Upper lobe of left lung (tissue), 4 donors: Measurements from ENCODE around the gene MAP3K14.

ENCODE experiments used
- EP300 ChIP-seq, 4 donors: sonication (generic); formaldehyde crosslinking; IDR thresholded peaks; one replicate each; pipeline ENCODE4 v1.5.1; 2017; ENCODE audit warnings: antibody characterized with exemption in 4 of 4, control low read depth in 2 of 4
- POLR2A ChIP-seq, 4 donors: fragments of 450-650 bp; IDR thresholded peaks; one replicate each; pipeline ENCODE4 v1.5.1; 2016 to 2017; ENCODE audit warnings: antibody characterized with exemption in 4 of 4, mild to moderate bottlenecking in 2 of 4
- POLR2AphosphoS5 ChIP-seq, 2 donors: sonication (generic); formaldehyde crosslinking; IDR thresholded peaks; one replicate each; pipeline ENCODE4 v1.5.1; 2017; ENCODE audit warnings: antibody characterized with exemption in 2 of 2
- TF ChIP-seq, protein P1 (sequence below), 6 experiments: fragments of 450-650 bp in 4 of 6; fragments of 200-600 bp in 2 of 6; sonication (generic) in 2 of 6; IDR thresholded peaks; one replicate each; pipeline ENCODE4 v1.5.1; 2016 to 2019; ENCODE audit warnings: antibody characterized with exemption in 6 of 6

DNA sequence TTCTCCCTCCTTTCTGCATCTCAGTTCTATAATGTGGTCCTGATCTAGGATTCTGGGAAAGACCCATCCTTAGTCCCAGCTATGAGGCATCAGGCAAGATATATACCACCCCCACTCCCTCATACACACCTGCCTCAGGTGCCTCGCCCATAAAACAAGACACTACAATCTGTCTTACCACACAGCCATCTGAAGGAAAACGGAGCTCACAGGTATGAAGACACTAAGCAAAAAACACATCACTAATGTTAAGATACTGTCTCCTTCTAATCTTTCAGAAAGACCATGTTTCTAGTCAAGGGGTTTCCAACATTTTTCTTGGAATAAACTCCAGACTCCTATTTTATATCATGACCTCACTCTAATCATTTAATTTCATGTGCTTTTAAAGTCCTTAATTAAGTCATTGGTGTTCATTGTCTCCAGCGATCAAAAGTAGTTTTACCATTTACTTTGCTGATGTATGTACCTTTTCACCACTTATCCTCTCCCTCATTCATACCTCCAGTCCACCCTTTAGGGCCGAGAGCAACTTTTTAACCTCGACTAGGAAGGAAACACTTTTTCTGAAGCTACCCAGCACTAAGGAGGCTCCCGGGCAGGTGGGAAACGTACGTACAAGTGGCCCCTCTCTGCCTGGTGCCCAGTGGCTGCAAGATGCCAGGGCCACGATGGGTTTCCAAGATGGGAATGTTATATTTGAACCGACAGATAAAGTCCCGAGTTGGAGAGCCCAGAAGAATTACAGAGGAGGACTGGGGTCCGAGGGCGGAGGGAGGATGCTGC, 979 bp downstream of the MAP3K14 start:
- TF ChIP-seq, protein P1, sequence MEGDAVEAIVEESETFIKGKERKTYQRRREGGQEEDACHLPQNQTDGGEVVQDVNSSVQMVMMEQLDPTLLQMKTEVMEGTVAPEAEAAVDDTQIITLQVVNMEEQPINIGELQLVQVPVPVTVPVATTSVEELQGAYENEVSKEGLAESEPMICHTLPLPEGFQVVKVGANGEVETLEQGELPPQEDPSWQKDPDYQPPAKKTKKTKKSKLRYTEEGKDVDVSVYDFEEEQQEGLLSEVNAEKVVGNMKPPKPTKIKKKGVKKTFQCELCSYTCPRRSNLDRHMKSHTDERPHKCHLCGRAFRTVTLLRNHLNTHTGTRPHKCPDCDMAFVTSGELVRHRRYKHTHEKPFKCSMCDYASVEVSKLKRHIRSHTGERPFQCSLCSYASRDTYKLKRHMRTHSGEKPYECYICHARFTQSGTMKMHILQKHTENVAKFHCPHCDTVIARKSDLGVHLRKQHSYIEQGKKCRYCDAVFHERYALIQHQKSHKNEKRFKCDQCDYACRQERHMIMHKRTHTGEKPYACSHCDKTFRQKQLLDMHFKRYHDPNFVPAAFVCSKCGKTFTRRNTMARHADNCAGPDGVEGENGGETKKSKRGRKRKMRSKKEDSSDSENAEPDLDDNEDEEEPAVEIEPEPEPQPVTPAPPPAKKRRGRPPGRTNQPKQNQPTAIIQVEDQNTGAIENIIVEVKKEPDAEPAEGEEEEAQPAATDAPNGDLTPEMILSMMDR (IDR thresholded peaks at IDR 0.05): no peak
- no peak for TF ChIP-seq POLR2AphosphoS5 (IDR thresholded peaks at IDR 0.05)
- no peak for TF ChIP-seq POLR2A (IDR thresholded peaks at IDR 0.05)
- no peak for TF ChIP-seq EP300 (IDR thresholded peaks at IDR 0.05)
